Loucy (cell line): Measurements from ENCODE around the gene TTC9B.

Source experiments
- H2AFZ ChIP-seq: fragments of 200-600 bp; sonication (generic); 2 replicates; pipeline ENCODE4 v1.6.0; 2016; ENCODE audit warnings: antibody characterized with exemption, mild to moderate bottlenecking, low read length, moderate library complexity
- H3F3A ChIP-seq: fragments of 200-600 bp; 2 replicates; pipeline ENCODE4 v1.6.0; 2016; ENCODE audit warnings: antibody characterized with exemption, low read depth, mild to moderate bottlenecking
- H3K27me3 ChIP-seq: fragments of 200-600 bp; sonication (generic); 2 replicates; pipeline ENCODE4 v1.6.1; 2014; ENCODE audit warnings: low read length, mild to moderate bottlenecking; ENCODE audit not compliant: insufficient read depth, poor library complexity, severe bottlenecking
- H3K36me3 ChIP-seq: fragments of 200-600 bp; sonication (generic); 2 replicates; pipeline ENCODE4 v1.6.1; 2016; ENCODE audit warnings: low read length; ENCODE audit not compliant: insufficient read depth
- H3K4me1 ChIP-seq: fragments of 200-600 bp; sonication (generic); 2 replicates; pipeline ENCODE4 v1.5.1; 2014; ENCODE audit warnings: low read length, mild to moderate bottlenecking; ENCODE audit not compliant: insufficient read depth, poor library complexity, severe bottlenecking
- H3K4me2 ChIP-seq: fragments of 200-600 bp; sonication (generic); 2 replicates; pipeline ENCODE4 v1.6.0; 2014; ENCODE audit warnings: antibody characterized with exemption, low read length, low read depth, mild to moderate bottlenecking; ENCODE audit not compliant: poor library complexity, severe bottlenecking
- H3K4me3 ChIP-seq: fragments of 200-600 bp; sonication (generic); 2 replicates; pipeline ENCODE4 v1.5.1; 2014; ENCODE audit warnings: low read length, mild to moderate bottlenecking, mixed read lengths; ENCODE audit not compliant: poor library complexity, severe bottlenecking
- H3K79me2 ChIP-seq: fragments of 200-600 bp; sonication (generic); 2 replicates; pipeline ENCODE4 v1.6.1; 2014; ENCODE audit warnings: low read length; ENCODE audit not compliant: insufficient read depth
- H3K9ac ChIP-seq: fragments of 200-600 bp; sonication (generic); 2 replicates; pipeline ENCODE4 v1.6.0; 2014; ENCODE audit warnings: mild to moderate bottlenecking, low read depth, low read length, moderate library complexity; ENCODE audit not compliant: poor library complexity, severe bottlenecking
- H3K9me2 ChIP-seq: fragments of 200-600 bp; sonication (generic); replicated peaks from 2 replicates; pipeline ENCODE4 v1.6.1; 2016; ENCODE audit warnings: low read depth, low read length, mixed read lengths
- H3K9me3 ChIP-seq: fragments of 200-600 bp; sonication (generic); 2 replicates; pipeline ENCODE4 v1.6.1; 2014; ENCODE audit warnings: mild to moderate bottlenecking, antibody characterized with exemption, low read length, low read depth; ENCODE audit not compliant: insufficient read depth
- H4K20me1 ChIP-seq: fragments of 200-600 bp; sonication (generic); 2 replicates; pipeline ENCODE4 v1.6.0; 2014; ENCODE audit warnings: antibody characterized with exemption, low read length, mild to moderate bottlenecking; ENCODE audit not compliant: insufficient read depth, poor library complexity, severe bottlenecking
- EZH2phosphoT487 ChIP-seq: fragments of 200-600 bp; IDR thresholded peaks from 2 replicates; pipeline ENCODE4 v1.6.1; 2018; ENCODE audit warnings: antibody characterized with exemption, mild to moderate bottlenecking, moderate library complexity, borderline replicate concordance
- TF ChIP-seq, protein P1 (sequence below): fragments of 200-600 bp; sonication (generic); conservative IDR thresholded peaks from 2 replicates; pipeline ENCODE4 v1.5.1; 2014; ENCODE audit warnings: mild to moderate bottlenecking, antibody characterized with exemption, low read length

Gene TTC9B

DNA sequence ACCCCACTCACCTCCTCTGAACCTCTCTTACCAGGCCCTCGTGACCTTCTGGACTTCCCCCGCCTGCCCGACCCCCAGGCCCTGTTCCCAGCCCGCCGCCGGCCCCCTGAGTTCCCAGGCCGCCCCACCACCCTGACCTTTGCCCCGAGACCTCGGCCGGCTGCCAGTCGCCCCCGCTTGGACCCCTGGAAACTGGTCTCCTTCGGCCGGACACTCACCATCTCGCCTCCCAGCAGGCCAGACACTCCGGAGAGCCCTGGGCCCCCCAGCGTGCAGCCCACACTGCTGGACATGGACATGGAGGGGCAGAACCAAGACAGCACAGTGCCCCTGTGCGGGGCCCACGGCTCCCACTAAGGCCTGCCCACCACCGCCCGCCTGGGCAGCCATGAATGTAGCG lies 3.2 kb downstream of the TTC9B start:
- H3K9ac ChIP-seq: no peak overlapping the region
- H2AFZ ChIP-seq: no peak overlapping the region
- no peak overlapping the region for H3K4me3 ChIP-seq
- no peak overlapping the region for H3K4me2 ChIP-seq
- H3K36me3 ChIP-seq: no peaks in the 10 kb centered on the region
- no peaks in the 10 kb centered on the region for H3K9me3 ChIP-seq
- no peaks in the 10 kb centered on the region for H3K27me3 ChIP-seq
- H3K9me2 ChIP-seq: no peaks in the 10 kb centered on the region
- no peak for TF ChIP-seq EZH2phosphoT487
- TF ChIP-seq, protein P1, sequence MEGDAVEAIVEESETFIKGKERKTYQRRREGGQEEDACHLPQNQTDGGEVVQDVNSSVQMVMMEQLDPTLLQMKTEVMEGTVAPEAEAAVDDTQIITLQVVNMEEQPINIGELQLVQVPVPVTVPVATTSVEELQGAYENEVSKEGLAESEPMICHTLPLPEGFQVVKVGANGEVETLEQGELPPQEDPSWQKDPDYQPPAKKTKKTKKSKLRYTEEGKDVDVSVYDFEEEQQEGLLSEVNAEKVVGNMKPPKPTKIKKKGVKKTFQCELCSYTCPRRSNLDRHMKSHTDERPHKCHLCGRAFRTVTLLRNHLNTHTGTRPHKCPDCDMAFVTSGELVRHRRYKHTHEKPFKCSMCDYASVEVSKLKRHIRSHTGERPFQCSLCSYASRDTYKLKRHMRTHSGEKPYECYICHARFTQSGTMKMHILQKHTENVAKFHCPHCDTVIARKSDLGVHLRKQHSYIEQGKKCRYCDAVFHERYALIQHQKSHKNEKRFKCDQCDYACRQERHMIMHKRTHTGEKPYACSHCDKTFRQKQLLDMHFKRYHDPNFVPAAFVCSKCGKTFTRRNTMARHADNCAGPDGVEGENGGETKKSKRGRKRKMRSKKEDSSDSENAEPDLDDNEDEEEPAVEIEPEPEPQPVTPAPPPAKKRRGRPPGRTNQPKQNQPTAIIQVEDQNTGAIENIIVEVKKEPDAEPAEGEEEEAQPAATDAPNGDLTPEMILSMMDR: no peak
- H3F3A ChIP-seq: no peaks in the 10 kb centered on the region
- no peaks in the 10 kb centered on the region for H3K79me2 ChIP-seq
- no peaks in the 10 kb centered on the region for H3K4me1 ChIP-seq
- H4K20me1 ChIP-seq: no peaks in the 10 kb centered on the region

- TF ChIP-seq, protein P1: no peak
- no peak for TF ChIP-seq EZH2phosphoT487
- no peaks in the 10 kb centered on the region for H3F3A ChIP-seq
- H3K4me2 ChIP-seq: no peak overlapping the region
- H3K9me3 ChIP-seq: no peaks in the 10 kb centered on the region
- no peak overlapping the region for H3K9ac ChIP-seq
- no peaks in the 10 kb centered on the region for H3K36me3 ChIP-seq
- no peaks in the 10 kb centered on the region for H4K20me1 ChIP-seq
- no peaks in the 10 kb centered on the region for H3K4me1 ChIP-seq
- H3K9me2 ChIP-seq: no peaks in the 10 kb centered on the region
- H3K79me2 ChIP-seq: no peaks in the 10 kb centered on the region
- H2AFZ ChIP-seq: no peak overlapping the region
- no peak overlapping the region for H3K4me3 ChIP-seq
- H3K27me3 ChIP-seq: no peaks in the 10 kb centered on the region
Measured at GRCh38 chr19:40213882-40214570, 4.2 kb downstream of the TTC9B start.

- H2AFZ ChIP-seq: no peak overlapping the region
- no peak overlapping the region for H3K4me3 ChIP-seq
- H3K9ac ChIP-seq: no peak overlapping the region
- no peaks in the 10 kb centered on the region for H3K27me3 ChIP-seq
- TF ChIP-seq EZH2phosphoT487: no peak
- TF ChIP-seq, protein P1: no peak
- H3F3A ChIP-seq: no peaks in the 10 kb centered on the region
- H3K4me1 ChIP-seq: no peaks in the 10 kb centered on the region
- H3K9me3 ChIP-seq: no peaks in the 10 kb centered on the region
- H3K36me3 ChIP-seq: no peaks in the 10 kb centered on the region
- H3K79me2 ChIP-seq: no peaks in the 10 kb centered on the region
- H4K20me1 ChIP-seq: no peaks in the 10 kb centered on the region
- no peaks in the 10 kb centered on the region for H3K9me2 ChIP-seq
- no peak overlapping the region for H3K4me2 ChIP-seq
Measured at GRCh38 chr19:40213251-40213829, 4.8 kb downstream of the TTC9B start.
